ENCODE measurements around the gene CHADL.
"Not testable (repeated sequence)": the region's sequence is repeated elsewhere in the genome, so short reads cannot be mapped to it uniquely, and the experiment has no call there.

Gene CHADL

DNA sequence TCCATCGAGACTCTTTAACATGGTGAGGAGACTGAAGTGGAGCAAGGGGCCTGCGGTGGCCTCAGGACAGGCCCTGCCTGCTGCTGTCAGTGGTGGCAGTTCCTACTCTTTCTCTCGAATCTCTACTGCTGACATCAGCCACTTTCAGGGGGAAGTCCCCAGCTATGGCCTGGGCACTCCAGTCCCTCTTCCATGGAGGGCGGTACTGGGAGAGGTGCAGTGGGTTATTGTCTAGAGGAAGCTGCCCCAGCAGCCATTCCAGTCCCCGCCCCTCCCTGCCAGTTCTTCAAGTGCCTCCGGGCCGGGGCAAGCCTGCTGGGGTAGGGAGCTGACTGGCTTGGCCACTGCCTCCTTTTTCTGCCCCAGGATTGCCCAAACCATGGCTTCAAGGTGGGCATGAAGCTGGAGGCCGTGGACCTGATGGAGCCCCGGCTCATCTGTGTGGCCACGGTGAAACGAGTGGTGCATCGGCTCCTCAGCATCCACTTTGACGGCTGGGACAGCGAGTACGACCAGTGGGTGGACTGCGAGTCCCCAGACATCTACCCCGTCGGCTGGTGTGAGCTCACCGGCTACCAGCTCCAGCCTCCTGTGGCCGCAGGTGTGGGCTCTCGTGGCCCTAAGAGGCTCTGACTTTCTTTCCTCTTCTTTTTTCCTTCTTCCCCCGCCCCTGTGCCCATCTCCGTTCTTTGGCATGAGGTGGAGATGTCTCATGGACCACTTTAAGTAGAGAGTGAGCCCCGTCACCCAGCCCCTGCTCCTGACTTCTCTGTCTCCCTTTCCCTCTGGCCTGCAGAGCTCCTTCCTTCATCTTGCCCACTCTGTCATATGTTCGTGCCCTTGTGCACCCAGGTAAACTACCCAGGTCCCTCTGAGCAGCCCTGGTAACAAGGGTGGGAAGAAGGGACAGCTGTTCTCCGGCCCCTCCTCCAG lies 13.7 kb downstream of the CHADL start:
- no peak for DNase-seq

DNA sequence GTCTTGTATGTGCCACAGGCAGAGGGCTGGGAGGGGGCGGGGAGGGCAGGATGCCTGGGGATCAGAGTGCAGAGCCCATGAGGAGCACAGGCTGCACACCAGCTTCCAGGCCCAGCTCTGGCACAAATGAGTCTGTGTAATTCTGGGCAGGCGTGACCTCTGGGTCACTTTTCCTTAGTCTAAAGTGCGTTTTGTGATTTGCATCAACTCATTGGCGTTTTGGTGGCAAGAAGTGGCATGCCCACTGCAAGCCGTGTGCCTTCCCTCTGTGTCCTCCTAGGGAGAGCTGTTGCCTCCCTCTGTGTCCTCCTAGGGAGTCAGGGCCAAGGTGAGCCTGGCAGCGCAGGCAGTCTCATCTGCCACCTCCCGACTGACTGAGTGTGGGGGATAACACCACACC lies 17.2 kb downstream of the CHADL start:
- no peak for DNase-seq

DNA sequence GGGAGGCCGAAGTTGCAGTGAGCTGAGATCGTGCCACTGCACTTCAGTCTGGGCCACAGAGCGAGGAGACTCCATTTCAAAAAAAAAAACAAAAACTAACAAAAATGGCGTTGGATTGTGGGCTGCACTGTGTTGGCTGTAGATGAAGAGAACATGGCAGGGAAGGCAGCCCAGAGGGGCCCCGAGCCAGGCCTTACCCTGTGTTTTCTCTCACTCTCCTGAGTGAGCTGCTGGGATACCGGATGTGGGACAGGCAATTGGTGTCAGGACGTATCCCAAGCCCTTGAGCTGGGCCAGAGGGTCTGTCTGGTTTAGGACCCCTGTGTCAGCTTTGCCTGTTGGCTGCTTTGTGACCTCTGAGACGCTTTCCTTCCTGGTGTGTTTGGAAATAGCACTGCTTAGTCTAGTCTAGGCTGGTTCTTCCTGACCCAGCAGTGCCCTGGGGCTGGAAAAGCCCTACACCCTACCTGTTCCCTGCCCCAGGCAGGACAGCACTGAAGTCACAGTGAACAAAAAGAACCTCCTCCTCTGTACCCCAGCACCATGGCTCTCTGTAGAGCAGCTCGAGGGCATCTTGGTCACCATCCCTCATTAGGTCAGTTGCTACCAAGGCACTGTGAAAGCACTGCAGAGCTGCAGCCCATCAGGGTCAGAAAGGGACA lies 17.8 kb downstream of the CHADL start:
- no peak for DNase-seq

DNA sequence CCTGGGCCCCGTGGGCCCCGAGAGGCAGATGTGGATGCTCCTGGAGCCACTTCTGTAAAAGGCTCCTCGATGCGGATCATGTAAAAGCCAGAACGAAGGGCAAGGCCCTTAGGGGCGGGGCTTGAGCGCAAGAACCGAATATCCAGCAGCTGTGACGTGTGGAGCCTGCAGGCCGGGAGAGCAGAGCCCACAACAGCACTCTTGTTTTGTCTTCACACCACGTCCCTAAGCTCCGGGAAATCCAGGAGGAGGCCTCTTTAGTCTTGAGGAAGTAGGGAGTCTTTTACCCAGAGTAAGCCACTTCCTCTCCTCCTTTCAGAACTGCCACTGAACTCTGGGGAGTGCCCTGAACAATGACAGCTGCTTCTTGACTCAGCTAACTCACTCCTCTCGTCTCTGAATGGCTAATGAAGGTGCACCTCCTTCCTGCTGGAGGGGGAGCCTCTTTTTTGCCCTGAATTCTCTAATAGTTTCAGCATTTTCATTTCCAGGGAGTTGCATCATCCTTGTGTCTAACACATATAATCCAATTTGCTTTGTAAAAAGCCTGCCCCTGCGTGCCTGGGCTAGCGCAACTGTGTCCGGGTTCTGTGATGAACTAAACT lies 23.1 kb downstream of the CHADL start:
- DNase-seq = peak; percentile 35

DNA sequence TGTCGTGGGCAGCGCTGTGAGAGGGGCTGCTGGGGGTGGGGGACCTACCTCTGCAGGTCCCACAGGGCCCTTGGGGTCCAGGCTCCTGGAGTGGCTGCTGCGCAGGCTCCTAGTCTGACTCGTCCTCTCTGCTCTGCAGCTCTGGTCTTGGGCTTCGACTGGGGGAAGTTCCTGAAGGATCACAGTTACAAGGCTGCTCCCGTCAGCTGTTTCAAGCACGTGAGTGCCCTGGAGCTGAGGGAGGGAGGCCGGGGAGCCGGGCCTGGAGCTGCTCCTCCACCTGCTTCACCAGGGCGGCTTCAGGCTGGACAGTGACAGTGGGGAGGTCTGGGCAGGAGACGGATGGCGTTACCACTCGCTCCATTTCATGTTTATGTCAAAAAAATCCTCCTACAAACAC lies 23.7 kb downstream of the CHADL start:
- no peak for DNase-seq

DNA sequence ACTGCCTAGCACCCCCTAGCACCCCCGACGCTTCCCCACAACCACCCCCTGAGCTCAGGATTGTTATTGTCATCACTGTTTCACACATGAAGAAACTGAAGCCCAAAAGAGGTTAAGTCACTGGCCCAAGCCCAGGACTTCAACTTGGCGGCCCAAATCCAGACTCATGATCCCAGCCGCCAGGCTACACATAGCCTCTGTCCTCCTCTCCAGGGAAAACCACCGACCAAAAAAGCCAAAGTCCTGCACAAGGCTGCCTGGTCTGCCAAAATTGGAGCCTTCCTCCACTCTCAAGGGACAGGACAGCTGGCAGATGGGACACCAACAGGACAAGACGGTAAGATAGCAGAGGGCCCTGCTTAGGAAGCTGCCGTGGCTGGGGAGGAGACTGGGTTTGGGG lies 24.8 kb downstream of the CHADL start:
- no peak for DNase-seq

DNA sequence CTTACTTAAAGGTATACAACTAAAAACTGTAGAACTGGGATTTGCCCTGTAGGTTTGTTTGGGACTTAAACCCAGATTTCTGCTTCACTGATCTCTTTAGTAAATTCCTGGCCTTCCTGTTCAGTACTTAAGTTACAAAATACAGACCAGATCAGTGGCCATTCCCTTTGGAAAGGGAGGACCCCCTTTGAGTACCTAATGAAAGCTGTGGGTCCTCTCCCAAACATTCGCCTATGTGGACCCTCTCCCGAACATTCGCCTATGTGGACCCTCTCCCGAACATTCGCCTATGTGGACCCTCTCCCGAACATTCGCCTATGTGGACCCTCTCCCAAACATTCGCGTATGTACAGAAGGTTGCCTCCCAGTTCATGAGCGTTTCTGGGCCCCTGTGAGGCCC lies 25.3 kb downstream of the CHADL start:
- no peak for DNase-seq

DNA sequence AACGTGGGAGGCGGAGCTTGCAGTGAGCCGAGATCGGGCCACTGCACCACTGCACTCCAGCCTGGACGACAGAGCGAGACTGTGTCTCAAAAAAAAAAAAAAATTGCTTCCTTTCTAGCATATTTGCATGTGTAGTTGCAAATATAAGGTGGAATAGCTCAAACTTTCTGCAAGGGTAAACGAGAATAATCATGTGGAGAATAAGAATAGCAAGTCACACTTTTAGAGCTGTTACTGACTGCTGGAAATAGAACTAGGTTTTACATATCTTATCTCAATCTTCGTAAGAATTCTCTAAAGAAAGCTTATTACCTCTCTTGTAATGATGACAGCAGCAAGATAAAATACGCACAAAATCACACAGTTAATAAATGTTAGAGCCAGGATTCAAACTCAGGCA lies 34.0 kb downstream of the CHADL start:
- DNase-seq = no peak

DNA sequence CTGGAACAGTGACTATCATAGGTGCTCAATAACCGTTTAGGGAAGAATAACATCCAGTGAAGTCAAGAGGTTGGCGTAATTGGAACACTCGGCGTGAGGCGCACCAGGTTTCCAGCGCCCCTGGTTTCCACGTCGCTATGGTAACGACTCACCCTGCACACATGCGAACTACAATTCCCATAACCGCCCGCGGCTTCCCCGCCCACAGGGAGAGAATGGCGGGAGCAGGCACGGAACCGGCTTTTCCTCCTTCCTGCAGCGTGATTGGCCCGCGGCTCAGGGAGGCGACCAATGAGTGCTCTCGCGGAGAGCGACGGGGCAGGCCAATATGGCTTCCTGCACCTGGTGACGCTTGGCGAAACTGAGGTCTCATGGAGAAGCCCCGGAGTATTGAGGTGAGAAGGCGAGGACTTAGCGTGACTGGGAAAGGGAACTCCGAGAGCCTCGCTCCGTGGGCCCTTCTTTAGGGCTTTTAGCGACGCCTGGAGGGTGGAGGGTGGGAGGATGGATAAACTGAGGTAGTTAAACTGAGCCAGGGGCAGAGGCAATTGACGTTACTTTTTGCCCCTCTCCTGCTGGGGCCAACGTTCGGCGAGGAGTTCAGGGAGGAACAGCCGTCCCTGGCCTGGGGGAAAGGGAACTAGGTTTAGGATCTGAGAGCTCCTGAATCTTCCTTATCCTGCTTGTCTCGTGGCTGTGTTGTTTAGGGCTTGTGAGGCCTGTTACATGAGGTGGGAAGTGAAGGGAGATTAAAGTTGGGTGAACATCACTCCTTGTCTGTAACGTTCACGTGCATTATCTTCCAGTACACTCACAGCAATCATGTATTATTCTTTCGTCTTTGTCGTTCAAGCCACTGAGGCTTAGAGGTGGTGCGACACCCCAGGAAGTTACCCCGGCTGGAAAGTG lies 35.5 kb downstream of the CHADL start, which contains the start of gene L3MBTL2:
L3MBTL2 (plus strand) TSS at position 321 of the 909 bp plus-strand sequence; CDS start at position 372, 51 bp downstream.
- peak; percentile 98 for DNase-seq

DNA sequence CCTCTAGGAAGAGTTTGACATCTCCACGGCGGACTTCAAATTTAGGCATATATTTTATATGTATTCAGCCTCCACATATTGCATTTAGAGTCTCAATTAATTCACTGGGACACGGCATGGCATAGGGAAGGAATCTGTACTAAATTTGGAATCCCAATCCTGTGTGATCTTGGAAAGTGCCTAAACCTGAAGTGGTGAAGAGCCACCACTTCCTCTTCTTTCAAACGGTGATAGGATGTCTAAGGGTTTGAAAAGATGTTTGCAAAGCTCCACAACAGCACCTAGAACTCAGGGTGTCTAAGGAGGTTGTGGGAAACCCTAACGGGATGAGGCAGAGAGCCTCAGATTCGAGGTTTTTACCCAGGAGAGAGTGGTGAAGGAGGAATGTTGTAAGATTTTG lies 36.7 kb downstream of the CHADL start:
- no peak for DNase-seq

DNA sequence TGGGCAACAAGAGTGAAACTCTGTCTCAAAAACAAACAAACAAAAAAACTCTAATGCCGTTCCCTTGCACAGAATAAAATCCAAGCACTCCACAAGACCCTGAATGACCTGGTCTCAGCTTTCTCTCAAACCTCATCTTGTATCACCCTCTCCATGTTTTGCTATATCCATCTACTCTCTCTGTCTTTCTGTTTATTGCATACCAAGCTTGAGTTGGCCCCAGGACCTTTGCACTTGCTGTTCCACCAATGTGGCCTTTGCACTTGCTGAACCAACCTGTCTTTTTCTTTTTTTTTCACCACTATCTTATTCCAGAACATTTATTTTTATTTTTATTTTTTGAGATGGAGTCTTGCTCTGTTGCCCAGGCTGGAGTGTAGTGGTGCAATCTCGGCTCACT lies 37.6 kb downstream of the CHADL start:
- no peak for DNase-seq

DNA sequence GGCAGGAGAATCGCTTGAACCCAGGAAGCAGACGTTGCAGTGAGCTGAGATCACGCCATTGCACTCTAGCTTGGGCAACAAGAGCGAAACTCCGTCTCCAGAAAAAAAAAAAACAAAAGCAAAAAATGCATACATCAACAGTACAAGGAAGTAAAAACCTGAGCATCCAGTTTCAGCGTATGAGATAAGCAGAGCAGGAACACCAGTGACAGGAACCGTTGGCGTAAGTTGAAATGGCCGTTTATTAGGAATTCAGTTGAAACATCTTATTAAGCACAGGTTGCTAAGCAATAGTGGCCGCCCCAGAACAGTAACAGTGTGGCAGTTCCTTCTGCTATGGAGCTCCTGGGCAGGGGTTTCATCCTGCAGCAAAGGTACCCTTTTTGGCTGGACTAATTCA lies 39.6 kb downstream of the CHADL start:
- no peak for DNase-seq

DNA sequence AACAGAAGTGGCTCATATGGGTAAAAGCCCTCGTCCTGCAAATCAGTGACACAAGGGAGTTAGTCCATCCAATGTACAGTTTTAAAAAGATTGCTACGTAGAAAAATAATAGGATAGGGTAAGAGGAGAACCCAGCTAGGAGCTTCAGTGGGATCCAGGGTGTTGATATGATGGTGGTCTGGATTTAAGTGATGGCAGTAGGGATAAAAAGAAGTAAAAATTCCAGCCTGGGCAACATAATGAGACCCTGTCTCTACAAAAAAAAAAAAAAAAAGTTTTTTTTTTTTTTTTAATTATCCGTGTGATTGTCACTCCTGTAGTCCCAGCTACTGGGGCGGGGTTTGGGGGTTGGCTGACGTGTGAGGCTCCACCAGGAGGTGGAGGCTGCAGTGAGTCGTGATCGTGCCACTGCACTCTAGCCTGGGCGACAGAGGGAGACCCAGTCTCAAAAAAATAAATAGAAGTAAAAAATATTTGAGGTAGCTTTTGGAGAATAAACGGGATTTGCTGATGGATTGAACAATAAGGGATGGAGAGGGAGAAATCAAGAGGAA lies 42.6 kb downstream of the CHADL start:
- peak; percentile 63 for DNase-seq

DNA sequence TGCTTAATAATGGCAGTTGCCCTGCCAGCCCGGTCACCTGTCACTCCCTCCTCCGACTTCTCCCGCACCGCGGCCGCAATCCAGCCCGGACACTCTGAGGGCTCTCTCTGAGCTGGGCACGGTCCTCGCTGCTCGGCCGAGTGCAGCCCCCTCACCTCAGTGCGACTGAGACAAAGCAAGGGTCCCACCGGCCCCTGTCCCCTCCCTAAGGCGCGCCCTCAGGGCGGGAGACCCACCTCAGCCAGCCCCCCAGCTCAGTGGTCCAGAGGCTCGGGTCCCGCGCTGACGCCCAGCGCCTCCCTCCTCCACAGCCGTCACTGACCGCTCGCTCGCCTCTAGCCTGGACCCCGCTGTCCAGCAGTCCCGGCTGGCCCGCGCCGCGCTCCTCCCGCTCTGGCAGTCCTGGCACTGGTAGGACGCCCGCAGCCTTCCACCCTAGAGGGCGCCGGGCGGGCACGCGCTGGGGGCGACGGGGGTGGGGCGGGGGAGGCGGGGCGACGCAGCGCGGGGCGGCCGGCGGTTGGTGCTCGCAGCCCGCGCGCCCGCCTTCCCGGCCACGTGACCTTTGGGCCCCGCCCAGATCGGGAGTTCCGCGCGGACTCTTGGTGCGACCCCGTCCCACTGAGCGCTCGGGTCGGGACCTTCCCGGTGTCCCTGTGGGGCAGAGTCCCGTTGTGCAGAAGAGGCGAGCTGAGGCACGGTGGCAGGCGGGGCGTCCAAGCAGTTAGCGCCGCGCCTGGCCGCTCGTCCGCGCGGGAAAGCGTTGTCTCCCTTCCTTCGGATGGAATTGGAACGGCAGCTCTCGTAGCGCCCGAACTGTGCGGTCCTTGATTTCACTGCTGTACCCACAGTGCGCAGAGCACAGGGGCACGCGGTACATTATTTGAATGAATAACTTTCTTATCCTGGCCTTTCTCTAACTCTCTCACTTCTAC lies 43.4 kb downstream of the CHADL start:
- peak; percentile 86 for DNase-seq

DNA sequence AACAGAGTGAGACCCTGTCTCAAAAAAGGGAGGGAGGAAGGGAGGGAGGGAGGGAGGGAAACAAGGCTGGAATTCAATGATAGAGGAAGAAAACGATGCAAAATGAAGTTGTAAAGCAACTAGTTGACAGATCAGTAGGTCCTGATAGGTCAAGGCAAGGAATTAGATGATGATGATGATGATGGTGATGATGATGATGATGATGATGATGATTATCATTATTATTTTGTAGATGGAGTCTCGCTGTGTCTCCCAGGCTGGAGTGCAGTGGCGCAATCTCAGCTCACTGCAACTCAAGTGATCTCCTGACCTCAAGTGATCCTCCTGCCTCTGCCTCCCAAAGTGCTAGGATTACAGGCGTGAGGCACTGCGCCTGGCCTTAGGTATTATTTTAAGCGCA lies 46.9 kb downstream of the CHADL start:
- DNase-seq = no peak

DNA sequence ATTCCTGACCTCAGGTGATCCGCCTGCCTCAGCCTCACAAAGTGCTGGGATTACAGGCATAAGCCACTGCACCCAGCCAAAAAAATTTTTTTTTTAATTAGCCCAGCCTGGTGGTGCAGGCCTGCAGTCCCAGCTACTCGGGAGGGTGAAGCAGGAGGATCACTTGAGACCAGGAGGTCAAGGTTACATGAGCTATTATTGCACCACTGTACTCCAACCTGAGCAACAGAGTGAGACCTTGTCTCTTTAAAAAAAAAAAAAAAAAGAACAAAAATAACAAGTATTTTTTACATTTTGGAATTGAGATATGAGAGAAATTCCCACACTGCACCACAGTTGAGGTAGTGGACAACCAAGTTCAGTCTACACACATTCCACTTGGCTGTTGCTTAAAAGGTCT lies 49.3 kb downstream of the CHADL start:
- DNase-seq = no peak

DNA sequence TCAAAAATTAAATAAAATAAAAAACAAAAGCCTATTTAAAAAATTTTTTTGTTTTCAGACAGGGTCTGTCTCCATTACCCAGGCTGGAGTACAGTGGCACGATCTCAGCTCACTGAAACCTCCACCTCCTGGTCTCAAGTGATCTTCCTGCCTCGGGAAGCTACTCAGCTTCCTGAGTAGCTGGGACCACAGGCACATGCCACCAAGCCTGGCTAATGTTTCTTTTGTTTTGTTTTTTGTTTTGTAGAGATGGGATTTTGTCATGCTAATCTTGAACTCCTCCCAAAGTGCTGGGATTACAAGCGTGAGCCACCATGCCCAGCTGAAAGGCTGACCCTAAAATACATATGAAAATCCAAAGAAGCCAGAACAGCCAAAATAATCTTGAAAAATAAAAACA lies 56.1 kb downstream of the CHADL start:
- DNase-seq = no peak

DNA sequence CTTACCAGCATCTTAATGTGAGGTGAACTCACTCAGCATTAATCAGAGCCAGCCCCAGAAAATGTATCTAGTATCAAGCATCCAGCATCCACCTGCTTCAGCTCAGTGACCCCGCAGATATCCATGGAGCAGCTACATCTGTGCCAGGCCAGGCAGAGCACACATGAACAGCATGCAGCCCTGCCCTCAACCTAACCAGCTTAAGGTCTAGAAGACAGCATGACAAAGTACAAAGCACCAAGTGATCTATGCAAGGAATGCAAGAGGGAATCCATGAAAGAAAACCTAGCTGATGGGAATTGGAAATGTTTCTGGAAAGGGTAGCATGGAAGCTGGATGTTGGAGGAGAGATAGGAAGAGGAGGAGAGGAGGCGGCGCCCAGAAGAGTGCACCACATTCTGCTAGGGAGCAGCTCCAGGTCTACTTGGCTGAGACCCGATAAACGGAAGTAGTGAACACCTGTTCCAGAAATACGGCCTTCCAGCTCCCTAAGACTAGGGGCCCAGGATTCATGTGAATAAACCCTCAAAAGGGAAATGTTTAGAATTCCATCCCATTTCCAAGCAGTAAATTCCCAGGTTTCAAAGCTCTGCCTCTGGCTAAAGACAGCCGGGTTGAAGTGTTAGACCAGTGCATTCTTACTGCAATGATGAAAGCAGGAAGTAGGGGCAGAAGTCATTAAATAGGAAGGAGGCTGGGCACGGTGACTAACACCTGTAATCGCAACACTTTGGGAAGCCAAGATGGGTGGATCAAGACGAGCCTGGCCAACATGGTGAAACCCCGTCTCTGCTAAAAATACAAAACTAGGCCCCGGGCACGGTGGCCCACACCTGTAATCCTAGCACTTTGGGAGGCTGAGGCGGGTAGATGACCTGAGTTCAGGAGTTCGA lies 59.1 kb downstream of the CHADL start:
- DNase-seq = no peak

DNA sequence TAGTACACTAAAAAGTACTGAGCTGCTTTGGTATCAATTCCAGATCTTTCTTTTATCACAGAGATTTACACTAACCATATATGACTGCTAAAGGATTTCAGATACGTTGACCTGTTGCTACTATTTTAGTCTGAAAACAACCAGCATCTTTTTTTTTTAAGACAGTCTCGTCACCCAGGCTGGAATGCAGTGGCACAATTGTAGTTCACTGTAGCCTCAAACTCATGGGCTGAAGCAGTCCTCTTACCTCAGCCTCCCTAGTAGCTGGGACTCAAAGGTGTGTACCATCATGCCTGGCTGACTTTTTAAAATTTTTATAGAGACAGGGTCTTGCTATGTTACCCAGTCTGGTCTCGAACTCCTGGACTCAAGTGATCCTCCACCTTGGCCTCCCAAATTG lies 59.8 kb downstream of the CHADL start:
- no peak for DNase-seq

DNA sequence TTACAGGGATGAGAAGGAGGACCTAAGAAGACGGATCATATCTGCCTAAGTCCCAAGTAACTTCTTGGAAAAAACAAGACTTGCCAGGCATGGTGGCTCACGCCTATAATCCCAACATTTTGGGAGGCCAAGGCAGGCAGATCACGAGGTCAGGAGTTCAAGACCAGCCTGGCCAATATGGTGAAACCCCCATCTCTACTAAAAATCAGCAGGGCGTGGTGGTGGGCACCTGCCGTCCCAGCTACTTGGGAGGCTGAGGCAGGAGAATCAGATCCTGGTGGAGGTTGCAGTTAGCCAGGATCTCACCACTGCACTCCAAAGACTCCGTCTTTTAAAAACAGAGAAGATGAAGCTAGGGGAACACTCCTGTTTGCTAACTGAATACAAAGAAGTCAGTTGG lies 60.4 kb downstream of the CHADL start:
- DNase-seq = not testable (repeated sequence)

All from stimulated activated CD4-positive, alpha-beta T cell treated with anti-CD3 and anti-CD28 coated beads, Interleukin-4, amount 100 ng/mL, for 1 hour (primary cell).